ENCODE results near the gene CADM1. TPM values are rescaled to one million over a fixed set of nuclear protein-coding genes. Genes with fewer than 3 reads are reported as not detected.

CADM1 gene
- total RNA-seq, 1 experiment from 2014 or later, result 0.79 TPM

DNA sequence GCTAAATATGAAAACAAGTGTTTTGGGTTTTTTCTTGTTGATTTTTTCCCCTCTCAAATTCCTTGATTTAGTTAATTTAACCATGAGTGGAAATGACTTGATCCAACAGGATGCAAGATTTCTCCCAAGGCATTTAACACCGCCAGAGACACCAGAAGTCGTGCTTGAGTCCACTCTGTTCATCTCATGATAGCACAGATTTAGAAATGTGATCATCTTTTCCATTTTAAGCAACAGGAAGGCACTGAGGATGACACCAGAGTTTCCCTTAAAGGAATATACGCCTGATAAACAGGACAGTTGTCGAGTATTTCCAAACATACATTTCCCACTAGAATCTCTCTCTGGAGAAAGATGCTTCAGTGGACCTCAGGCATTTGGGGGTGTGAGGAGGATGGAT lies 318.7 kb downstream of the CADM1 start:
- ChIA-PET CTCF (no interaction called here), POLR2A (no interaction called here), RAD21 (ENCODE audit: low non-redundant PET in 1 of 2, low total read pairs in 2 of 2, uncharacterized antibody in 2 of 2, unreplicated experiment in 2 of 2) (no interaction called here)
- Histone ChIP-seq H3K27me3 (ENCODE audit: insufficient read depth, low read length) (no peaks in the 10 kb centered on the region), H3K9me2 (ENCODE audit: insufficient read depth) (no peaks in the 10 kb centered on the region), H2AFZ (ENCODE audit: low read depth, low read length, poor library complexity, severe bottlenecking) (no peak overlapping the region), H4K20me1 (ENCODE audit: insufficient read depth) (no peaks in the 10 kb centered on the region), H3K27ac (ENCODE audit: low read depth, low read length) (no peak overlapping the region), H3K9ac (ENCODE audit: low read length) (no peak overlapping the region), H3K9me3 (ENCODE audit: control insufficient read depth in 1 of 2, insufficient read depth in 1 of 2, low read depth in 1 of 2, low read length in 2 of 2) (no peaks in the 10 kb centered on the region; a peak in 1 of 4 replicates), H3K79me2 (ENCODE audit: insufficient read depth, low read length) (no peaks in the 10 kb centered on the region), H3K4me2 (ENCODE audit: low read length) (no peak overlapping the region), H3K36me3 (ENCODE audit: control insufficient read depth in 1 of 2, insufficient read depth in 2 of 2, low read length in 2 of 2) (no peaks in the 10 kb centered on the region), H3K4me3 (replicated peaks in 1 of 2; ENCODE audit: low read depth in 1 of 2, low read length in 2 of 2) (no peak overlapping the region), H3K4me1 (ENCODE audit: control insufficient read depth in 1 of 2, insufficient read depth in 2 of 2, low read length in 2 of 2) (no peaks in the 10 kb centered on the region)
- ATAC-seq, result no peak
- BruUV-seq (replicated peaks), result no TSS peak
- TF ChIP-seq YY1 (IDR thresholded peaks at IDR 0.05; ENCODE audit: extremely low read depth, insufficient replicate concordance, low read depth, low read length) (no peak), ATF3 (IDR thresholded peaks at IDR 0.05) (no peak), POLR2AphosphoS5 (IDR thresholded peaks at IDR 0.05; ENCODE audit: low read depth, low read length) (no peak), REST (IDR thresholded peaks at IDR 0.05; ENCODE audit: low read depth) (no peak), MAX (IDR thresholded peaks at IDR 0.05) (no peak)
- no peak for DNase-seq (ENCODE audit: low read depth, low spot score)
- intact Hi-C loops (cut with micrococcal nuclease), result no loop called here

DNA sequence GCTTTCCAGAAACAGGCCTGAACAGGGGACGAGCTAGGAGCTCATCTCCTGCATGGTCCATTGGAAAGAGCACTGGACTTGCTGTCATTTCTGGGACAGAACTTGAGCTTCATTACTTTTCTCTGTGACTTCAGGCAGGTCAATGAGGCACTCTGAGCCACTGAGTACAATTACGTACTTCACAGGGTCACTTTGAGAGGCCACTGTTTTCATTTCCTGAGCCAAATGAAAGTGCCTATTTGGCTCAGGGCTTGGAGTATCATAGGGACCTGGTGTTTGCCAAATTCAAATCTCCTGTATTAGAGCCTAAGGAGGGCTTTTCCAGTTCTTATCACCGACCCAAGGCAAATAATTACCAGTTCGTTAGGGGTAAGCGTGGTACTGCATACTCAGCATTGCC lies 319.3 kb downstream of the CADM1 start:
- no peaks in the 10 kb centered on the region; a peak in 1 of 4 replicates for H3K9me3 ChIP-seq (ENCODE audit: control insufficient read depth in 1 of 2, insufficient read depth in 1 of 2, low read depth in 1 of 2, low read length in 2 of 2)
- H3K36me3 ChIP-seq (ENCODE audit: control insufficient read depth in 1 of 2, insufficient read depth in 2 of 2, low read length in 2 of 2), result no peaks in the 10 kb centered on the region
- RAD21 ChIA-PET (ENCODE audit: low non-redundant PET in 1 of 2, low total read pairs in 2 of 2, uncharacterized antibody in 2 of 2, unreplicated experiment in 2 of 2), result no interaction called here
- H4K20me1 ChIP-seq (ENCODE audit: insufficient read depth), result no peaks in the 10 kb centered on the region; the same call in 1 of the 2 replicates
- H3K27ac ChIP-seq (ENCODE audit: low read depth, low read length), result no peak overlapping the region
- intact Hi-C loops (cut with micrococcal nuclease), result no loop called here
- POLR2A ChIA-PET, result no interaction called here
- no peak overlapping the region for H3K4me3 ChIP-seq (replicated peaks in 1 of 2; ENCODE audit: low read depth in 1 of 2, low read length in 2 of 2)
- ATAC-seq (no peak), DNase-seq (ENCODE audit: low read depth, low spot score) (no peak)
- no peak overlapping the region for H3K4me2 ChIP-seq (ENCODE audit: low read length)
- H3K4me1 ChIP-seq (ENCODE audit: control insufficient read depth in 1 of 2, insufficient read depth in 2 of 2, low read length in 2 of 2), result no peaks in the 10 kb centered on the region
- H3K79me2 ChIP-seq (ENCODE audit: insufficient read depth, low read length), result no peaks in the 10 kb centered on the region
- CTCF ChIA-PET, result no interaction called here
- no TSS peak for BruUV-seq (replicated peaks)
- no peaks in the 10 kb centered on the region for H3K27me3 ChIP-seq (ENCODE audit: insufficient read depth, low read length)
- no peak overlapping the region for H3K9ac ChIP-seq (ENCODE audit: low read length)
- no peak overlapping the region for H2AFZ ChIP-seq (ENCODE audit: low read depth, low read length, poor library complexity, severe bottlenecking)
- no peaks in the 10 kb centered on the region for H3K9me2 ChIP-seq (ENCODE audit: insufficient read depth)
- TF ChIP-seq REST (IDR thresholded peaks at IDR 0.05; ENCODE audit: low read depth), result no peak
- TF ChIP-seq YY1 (IDR thresholded peaks at IDR 0.05; ENCODE audit: extremely low read depth, insufficient replicate concordance, low read depth, low read length), result no peak
- TF ChIP-seq EZH2 (IDR thresholded peaks at IDR 0.05), result no peak
- no peak for TF ChIP-seq SRF (IDR thresholded peaks at IDR 0.05; ENCODE audit: low read depth)
- TF ChIP-seq EZH2phosphoT487 (IDR thresholded peaks at IDR 0.05; ENCODE audit: borderline replicate concordance), result no peak
- TF ChIP-seq FOSL1 (IDR thresholded peaks at IDR 0.05; ENCODE audit: low read depth), result no peak
- no peak for TF ChIP-seq ATF3 (IDR thresholded peaks at IDR 0.05)
- no peak for TF ChIP-seq ELF1 (IDR thresholded peaks at IDR 0.05; ENCODE audit: borderline replicate concordance, low read depth)
- TF ChIP-seq RAD21 (IDR thresholded peaks at IDR 0.05; ENCODE audit: low read depth), result no peak
- TF ChIP-seq ZNF274 (IDR thresholded peaks at IDR 0.05; ENCODE audit: low read depth, low read length), result no peak
- TF ChIP-seq POLR2A (IDR thresholded peaks at IDR 0.05; ENCODE audit: borderline replicate concordance, extremely low read depth, insufficient read depth, insufficient read length), result no peak

Measured in HCT116 (cell line).